Measurements from ENCODE around the gene NFATC2. TPM values are rescaled to one million over a fixed set of nuclear protein-coding genes. Genes with fewer than 3 reads are reported as not detected.
A peak's percentile ranks its signal among the peaks of the same experiment; 100 is the strongest.

Gene NFATC2
- total RNA-seq, 1 donor from 2014 or later = not detected

- no peak for TF ChIP-seq CTCF (IDR thresholded peaks at IDR 0.05; ENCODE audit: insufficient read depth, low read length, severe bottlenecking)
- no peak for FAIRE-seq
- H3K36me3 ChIP-seq (ENCODE audit: control insufficient read depth, insufficient read depth, low read length) = no peaks in the 10 kb centered on the region
- H3K4me3 ChIP-seq (ENCODE audit: low read depth, low read length) = no peak overlapping the region
- H3K27me3 ChIP-seq (ENCODE audit: control insufficient read depth, insufficient read depth, low read length) = peaks cover 39% of the 10 kb centered on the region
- no peak for DNase-seq (ENCODE audit: low read depth)
These were observed 19.5 kb upstream of the NFATC2 start for GRCh38 chr20:51562027-51562331.

GRCh38 chr20:51560550-51561307 lies 18.2 kb upstream of the NFATC2 start:
- peaks cover 39% of the 10 kb centered on the region for H3K27me3 ChIP-seq (ENCODE audit: control insufficient read depth, insufficient read depth, low read length)
- no peak for TF ChIP-seq CTCF (IDR thresholded peaks at IDR 0.05; ENCODE audit: insufficient read depth, low read length, severe bottlenecking)
- no peak for FAIRE-seq

GRCh38 chr20:51560042-51560441 lies 17.5 kb upstream of the NFATC2 start:
- FAIRE-seq (no peak), DNase-seq (ENCODE audit: low read depth) (no peak)
- Histone ChIP-seq H3K36me3 (ENCODE audit: control insufficient read depth, insufficient read depth, low read length) (no peaks in the 10 kb centered on the region), H3K27me3 (ENCODE audit: control insufficient read depth, insufficient read depth, low read length) (peaks cover 39% of the 10 kb centered on the region), H3K4me3 (ENCODE audit: low read depth, low read length) (no peak overlapping the region)
- TF ChIP-seq CTCF (IDR thresholded peaks at IDR 0.05; ENCODE audit: insufficient read depth, low read length, severe bottlenecking) = no peak

More at GRCh38 chr20:51560550-51561307, 18.2 kb upstream of the NFATC2 start:
- H3K36me3 ChIP-seq (ENCODE audit: control insufficient read depth, insufficient read depth, low read length) = no peaks in the 10 kb centered on the region
- H3K4me3 ChIP-seq (ENCODE audit: low read depth, low read length) = no peak overlapping the region
- no peak for DNase-seq (ENCODE audit: low read depth)

GRCh38 chr20:51554538-51555165 lies 12.1 kb upstream of the NFATC2 start:
- Histone ChIP-seq H3K4me3 (ENCODE audit: low read depth, low read length) (no peak overlapping the region), H3K36me3 (ENCODE audit: control insufficient read depth, insufficient read depth, low read length) (no peaks in the 10 kb centered on the region), H3K27me3 (ENCODE audit: control insufficient read depth, insufficient read depth, low read length) (peaks cover 9% of the 10 kb centered on the region)
- peak; percentile 47 for DNase-seq (ENCODE audit: low read depth)
- FAIRE-seq = no peak
- TF ChIP-seq CTCF (IDR thresholded peaks at IDR 0.05; ENCODE audit: insufficient read depth, low read length, severe bottlenecking) = no peak

- no peak for FAIRE-seq
- DNase-seq (ENCODE audit: low read depth) = no peak
These were observed 11.5 kb upstream of the NFATC2 start for GRCh38 chr20:51553897-51554486.

More at GRCh38 chr20:51553897-51554486, 11.5 kb upstream of the NFATC2 start:
- Histone ChIP-seq H3K27me3 (ENCODE audit: control insufficient read depth, insufficient read depth, low read length) (peaks cover 3% of the 10 kb centered on the region), H3K36me3 (ENCODE audit: control insufficient read depth, insufficient read depth, low read length) (no peaks in the 10 kb centered on the region), H3K4me3 (ENCODE audit: low read depth, low read length) (no peak overlapping the region)
- TF ChIP-seq CTCF (IDR thresholded peaks at IDR 0.05; ENCODE audit: insufficient read depth, low read length, severe bottlenecking) = no peak

Data from bronchial epithelial cell (primary cell).